HepG2 (cell line): ENCODE results near the gene SDC3. TPM values are rescaled to one million over a fixed set of nuclear protein-coding genes. Genes with fewer than 3 reads are reported as not detected.

Experiments used
- ATAC-seq: fragments of 200-7000 bp; cut with Tn5 transposase; 3 replicates; pipeline ENCODE4 v1.9.1; 2020; ENCODE audit warnings: mild to moderate bottlenecking, moderate library complexity
- BruUV-seq: library from RNA; stranded (reverse); fragments of 400-500 nt; replicated peaks from 2 replicates; lab custom pipeline; 2021; lab: Mats Ljungman, UMichigan
- CTCF ChIA-PET: fragments of 300-600 bp; formaldehyde crosslinking; extraction: SDS; loops from one replicate; lab custom pipeline; 2021; ENCODE audit warnings: low total read pairs, inconsistent platforms, low intra/inter-chr PET ratio; lab: Yijun Ruan, JAX
- POLR2A ChIA-PET: fragments of 350-600 bp; sonication (Branson Sonifier 250); formaldehyde crosslinking; loops from one replicate; lab custom pipeline; 2020; ENCODE audit warnings: antibody characterized with exemption, inconsistent platforms; lab: Yijun Ruan, JAX
- DNase-seq: peaks from one replicate; pipeline ENCODE4 v3.0.0-alpha.2; 2015; ENCODE audit warnings: low spot score
- FAIRE-seq: peaks from 3 replicates; lab custom pipeline; 2011; peaks lifted over from hg19 to GRCh38; lab: Jason Lieb, UNC
- H2AFZ ChIP-seq: one replicate; pipeline ENCODE4 v1.6.1; 2011; ENCODE audit warnings: low read length, inconsistent platforms
- H3K27ac ChIP-seq: fragments of 300-600 bp; 3 replicates; pipeline ENCODE4 v1.8.0; 2011; ENCODE audit warnings: mixed run types, mild to moderate bottlenecking, mixed read lengths, low read length, inconsistent platforms; ENCODE audit not compliant: insufficient read depth; ENCODE audit errors: extremely low read length
- H3K27me3 ChIP-seq, 2 experiments: fragments of 200-600 bp in 1 of 2; 2 replicates in 1 of 2; 3 replicates in 1 of 2; pipeline versions ENCODE4 v1.6.0 to v1.8.0; 2011; ENCODE audit warnings: low read length in 2 of 2, mild to moderate bottlenecking in 2 of 2, moderate library complexity in 2 of 2, inconsistent platforms in 1 of 2; ENCODE audit not compliant: insufficient read depth in 2 of 2, control insufficient read depth in 1 of 2
- H3K36me3 ChIP-seq, 2 experiments: fragments of 200-600 bp in 1 of 2; replicated peaks in 1 of 2; 2 replicates in 1 of 2; 3 replicates in 1 of 2; pipeline versions ENCODE4 v1.5.1 to v1.8.0; 2011; ENCODE audit warnings: low read length in 2 of 2, inconsistent platforms in 1 of 2; ENCODE audit not compliant: insufficient read depth in 2 of 2, control insufficient read depth in 1 of 2
- H3K4me1 ChIP-seq: 2 replicates; pipeline ENCODE4 v1.5.1; 2012; ENCODE audit warnings: low read length, inconsistent platforms; ENCODE audit not compliant: insufficient read depth
- H3K4me2 ChIP-seq: 2 replicates; pipeline ENCODE4 v1.6.0; 2011; ENCODE audit warnings: low read depth, low read length, inconsistent platforms
- H3K4me3 ChIP-seq, 3 experiments: fragments of 200-600 bp in 1 of 3; sonication (generic), shearing (Covaris generic) in 1 of 3; replicated peaks in 1 of 3; 2 replicates each; pipeline ENCODE4 v1.5.1; 2011 to 2016; ENCODE audit warnings: low read length in 3 of 3, inconsistent platforms in 2 of 3, low read depth in 2 of 3, mild to moderate bottlenecking in 2 of 3, control low read depth in 1 of 3, mixed read lengths in 1 of 3; ENCODE audit not compliant: insufficient read depth in 1 of 3
- H3K79me2 ChIP-seq: one replicate; pipeline ENCODE4 v1.6.1; 2011; ENCODE audit warnings: low read length, inconsistent platforms; ENCODE audit not compliant: insufficient read depth
- H3K9ac ChIP-seq: 2 replicates; pipeline ENCODE4 v1.6.0; 2011; ENCODE audit warnings: mild to moderate bottlenecking, low read depth, low read length, inconsistent platforms; ENCODE audit not compliant: insufficient read depth
- H3K9me3 ChIP-seq: 2 replicates; pipeline ENCODE4 v1.5.1; 2012; ENCODE audit warnings: mild to moderate bottlenecking, low read length
- H4K20me1 ChIP-seq: 2 replicates; pipeline ENCODE4 v1.6.0; 2011; ENCODE audit warnings: inconsistent platforms, mild to moderate bottlenecking, low read length, moderate library complexity; ENCODE audit not compliant: insufficient read depth
- FOXA3 ChIP-seq: IDR thresholded peaks from 2 replicates; pipeline ENCODE4 v1.6.1; 2016; ENCODE audit warnings: missing genetic modification reagents, missing compliant biosample characterization
- GATA4 ChIP-seq: sonication (generic); IDR thresholded peaks from 2 replicates; pipeline ENCODE4 v1.6.1; 2016; ENCODE audit warnings: antibody characterized with exemption, low read depth, borderline replicate concordance
- HHEX ChIP-seq: IDR thresholded peaks from 2 replicates; pipeline ENCODE4 v1.6.1; 2016; ENCODE audit warnings: control low read depth
- HNRNPL ChIP-seq: fragments of 200-400 bp; formaldehyde crosslinking; IDR thresholded peaks from 2 replicates; pipeline ENCODE4 v1.6.1; 2017; ENCODE audit warnings: mild to moderate bottlenecking, low read depth, low read length
- NFRKB ChIP-seq: fragments of 450-650 bp; IDR thresholded peaks from 2 replicates; pipeline ENCODE4 v1.6.1; 2017
- REXO4 ChIP-seq: sonication (generic); formaldehyde crosslinking; IDR thresholded peaks from 2 replicates; pipeline ENCODE4 v1.8.0; 2022; ENCODE audit warnings: missing genetic modification reagents, mild to moderate bottlenecking, borderline replicate concordance
- ZFP36L1 ChIP-seq: sonication (generic); formaldehyde crosslinking; IDR thresholded peaks from 2 replicates; pipeline ENCODE4 v1.8.0; 2022; ENCODE audit warnings: mild to moderate bottlenecking, missing genetic modification reagents, moderate library complexity
- ZFP36L2 ChIP-seq: sonication (generic); formaldehyde crosslinking; IDR thresholded peaks from 2 replicates; pipeline ENCODE4 v1.4.0; 2020; ENCODE audit warnings: missing genetic modification reagents
- ZFY ChIP-seq: sonication (generic); formaldehyde crosslinking; IDR thresholded peaks from 2 replicates; pipeline ENCODE4 v1.4.0; 2020; ENCODE audit warnings: missing genetic modification reagents
- ZNF124 ChIP-seq: sonication (generic); formaldehyde crosslinking; IDR thresholded peaks from 2 replicates; pipeline ENCODE4 v1.4.0; 2020; ENCODE audit warnings: missing genetic modification reagents
- ZNF367 ChIP-seq: sonication (generic); formaldehyde crosslinking; IDR thresholded peaks from 2 replicates; pipeline ENCODE4 v1.4.0; 2020; ENCODE audit warnings: missing genetic modification reagents, borderline replicate concordance
- ZNF431 ChIP-seq: sonication (generic); formaldehyde crosslinking; IDR thresholded peaks from 2 replicates; pipeline ENCODE4 v1.9.0; 2022; ENCODE audit warnings: missing genetic modification reagents, low read depth, mild to moderate bottlenecking, borderline replicate concordance
- ZNF556 ChIP-seq: sonication (generic); formaldehyde crosslinking; IDR thresholded peaks from 2 replicates; pipeline ENCODE4 v1.4.0; 2020; ENCODE audit warnings: mild to moderate bottlenecking, missing genetic modification reagents, borderline replicate concordance
- ZNF768 ChIP-seq: sonication (generic); formaldehyde crosslinking; IDR thresholded peaks from 2 replicates; pipeline ENCODE4 v1.4.0; 2020; ENCODE audit warnings: missing genetic modification reagents
- WGBS: methylation state at CpG from one replicate; pipeline ENCODE4 v1.1.6; 2017; ENCODE audit warnings: low lambda C conversion rate; 5-methylcytosine and 5-hydroxymethylcytosine counted together
- in situ Hi-C: cut with HindIII; loops from 2 replicates; pipeline ENCODE4 v1.10.0; 2017; ENCODE audit warnings: low pct_unique_long_range_greater_than_20kb; ENCODE audit not compliant: extremely low pct_ligation_motif_present
- intact Hi-C: fragments of 100-400 bp; cut with micrococcal nuclease; formaldehyde crosslinking; loops from one replicate; pipeline ENCODE4 v1.10.0; 2022; ENCODE audit not compliant: unreplicated experiment
- polyA plus RNA-seq, 8 experiments: library from polyadenylated mRNA; depleted of rRNA in 3 of 8; stranded (reverse) in 7 of 8; unstranded in 1 of 8; fragments of >200 nt; fragmentation: Illumina TruSeq in 4 of 8; extraction: Trizol in 4 of 8; gene quantifications; 2 replicates each; pipeline versions ENCODE4 v1.2.1 to v1.2.3, GENCODE V29; 2011 to 2016; ENCODE audit warnings: low read depth in 4 of 8, missing spikeins in 1 of 8, mixed read lengths in 1 of 8; ENCODE audit not compliant: insufficient read depth in 1 of 8
- total RNA-seq, 5 experiments: library from RNA; depleted of rRNA; stranded (reverse); fragments of >200 nt; fragmentation: Illumina TruSeq; extraction: Trizol; gene quantifications; 2 replicates each; pipeline ENCODE4 v1.2.3, GENCODE V29; 2016; ENCODE audit warnings: low read depth in 1 of 5
- TF ChIP-seq, protein P1 (sequence below): sonication (generic); formaldehyde crosslinking; IDR thresholded peaks from 2 replicates; pipeline ENCODE4 v1.4.0; 2020; ENCODE audit warnings: mild to moderate bottlenecking, low read depth, missing genetic modification reagents
- TF ChIP-seq, protein P2 (sequence below): IDR thresholded peaks from 2 replicates; pipeline ENCODE4 v1.6.1; 2016; ENCODE audit warnings: missing genetic modification reagents, missing compliant biosample characterization
- TF ChIP-seq, protein P3 (sequence below): sonication (generic); formaldehyde crosslinking; IDR thresholded peaks from 2 replicates; pipeline ENCODE4 v1.4.0; 2020; ENCODE audit warnings: missing genetic modification reagents
- TF ChIP-seq, protein P4 (sequence below): sonication (generic); formaldehyde crosslinking; IDR thresholded peaks from 2 replicates; pipeline ENCODE4 v1.4.0; 2020; ENCODE audit warnings: missing genetic modification reagents

The SDC3 gene
- total and polyA plus RNA-seq, 2 of the 13 experiments (the other 11 are each of a cell fraction or from before 2014, with no cell fraction given): 0.49 to 0.84 TPM

DNA sequence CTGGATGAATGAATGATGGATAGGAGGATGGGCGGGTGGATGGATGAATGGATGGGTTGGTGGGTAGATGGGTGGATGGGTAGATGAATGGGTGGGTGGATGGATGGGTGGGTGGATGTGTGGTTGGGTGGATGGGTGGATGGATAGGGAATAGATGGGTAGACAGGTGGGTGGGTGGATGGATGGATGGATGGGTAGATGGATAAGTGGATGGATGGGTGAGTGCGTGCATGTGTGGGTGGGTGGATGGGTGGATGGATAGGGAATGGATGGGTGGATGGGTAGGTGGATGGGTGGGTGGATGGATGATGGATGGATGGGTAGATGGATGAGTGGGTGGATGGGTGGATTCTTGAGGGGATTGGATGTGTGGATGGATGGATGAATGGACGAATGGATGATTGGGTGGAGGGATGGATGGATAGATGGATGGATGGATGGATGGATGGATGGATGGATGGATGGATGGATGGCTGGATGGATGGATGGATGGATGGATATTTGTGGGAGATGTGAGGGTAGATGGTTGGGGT lies 68.7 kb downstream of the SDC3 start:
- H3K27ac ChIP-seq: no peak overlapping the region
- intact Hi-C loops: no loop called here
- TF ChIP-seq, protein P1, sequence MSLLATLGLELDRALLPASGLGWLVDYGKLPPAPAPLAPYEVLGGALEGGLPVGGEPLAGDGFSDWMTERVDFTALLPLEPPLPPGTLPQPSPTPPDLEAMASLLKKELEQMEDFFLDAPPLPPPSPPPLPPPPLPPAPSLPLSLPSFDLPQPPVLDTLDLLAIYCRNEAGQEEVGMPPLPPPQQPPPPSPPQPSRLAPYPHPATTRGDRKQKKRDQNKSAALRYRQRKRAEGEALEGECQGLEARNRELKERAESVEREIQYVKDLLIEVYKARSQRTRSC (CRISPR knock-in tag): no peak
- TF ChIP-seq ZFP36L1: no peak
- TF ChIP-seq FOXA3 (CRISPR knock-in tag): no peak
- no peak for TF ChIP-seq HNRNPL
- TF ChIP-seq ZNF367: no peak
- TF ChIP-seq ZNF556: no peak
- TF ChIP-seq, protein P2, sequence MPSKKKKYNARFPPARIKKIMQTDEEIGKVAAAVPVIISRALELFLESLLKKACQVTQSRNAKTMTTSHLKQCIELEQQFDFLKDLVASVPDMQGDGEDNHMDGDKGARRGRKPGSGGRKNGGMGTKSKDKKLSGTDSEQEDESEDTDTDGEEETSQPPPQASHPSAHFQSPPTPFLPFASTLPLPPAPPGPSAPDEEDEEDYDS (CRISPR knock-in tag): no peak
- no peak for TF ChIP-seq REXO4 (CRISPR knock-in tag)
- no peak for TF ChIP-seq ZNF768 (CRISPR knock-in tag)
- TF ChIP-seq HHEX (CRISPR knock-in tag): no peak
- TF ChIP-seq, protein P3, sequence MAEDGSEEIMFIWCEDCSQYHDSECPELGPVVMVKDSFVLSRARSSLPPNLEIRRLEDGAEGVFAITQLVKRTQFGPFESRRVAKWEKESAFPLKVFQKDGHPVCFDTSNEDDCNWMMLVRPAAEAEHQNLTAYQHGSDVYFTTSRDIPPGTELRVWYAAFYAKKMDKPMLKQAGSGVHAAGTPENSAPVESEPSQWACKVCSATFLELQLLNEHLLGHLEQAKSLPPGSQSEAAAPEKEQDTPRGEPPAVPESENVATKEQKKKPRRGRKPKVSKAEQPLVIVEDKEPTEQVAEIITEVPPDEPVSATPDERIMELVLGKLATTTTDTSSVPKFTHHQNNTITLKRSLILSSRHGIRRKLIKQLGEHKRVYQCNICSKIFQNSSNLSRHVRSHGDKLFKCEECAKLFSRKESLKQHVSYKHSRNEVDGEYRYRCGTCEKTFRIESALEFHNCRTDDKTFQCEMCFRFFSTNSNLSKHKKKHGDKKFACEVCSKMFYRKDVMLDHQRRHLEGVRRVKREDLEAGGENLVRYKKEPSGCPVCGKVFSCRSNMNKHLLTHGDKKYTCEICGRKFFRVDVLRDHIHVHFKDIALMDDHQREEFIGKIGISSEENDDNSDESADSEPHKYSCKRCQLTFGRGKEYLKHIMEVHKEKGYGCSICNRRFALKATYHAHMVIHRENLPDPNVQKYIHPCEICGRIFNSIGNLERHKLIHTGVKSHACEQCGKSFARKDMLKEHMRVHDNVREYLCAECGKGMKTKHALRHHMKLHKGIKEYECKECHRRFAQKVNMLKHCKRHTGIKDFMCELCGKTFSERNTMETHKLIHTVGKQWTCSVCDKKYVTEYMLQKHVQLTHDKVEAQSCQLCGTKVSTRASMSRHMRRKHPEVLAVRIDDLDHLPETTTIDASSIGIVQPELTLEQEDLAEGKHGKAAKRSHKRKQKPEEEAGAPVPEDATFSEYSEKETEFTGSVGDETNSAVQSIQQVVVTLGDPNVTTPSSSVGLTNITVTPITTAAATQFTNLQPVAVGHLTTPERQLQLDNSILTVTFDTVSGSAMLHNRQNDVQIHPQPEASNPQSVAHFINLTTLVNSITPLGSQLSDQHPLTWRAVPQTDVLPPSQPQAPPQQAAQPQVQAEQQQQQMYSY (CRISPR knock-in tag): no peak
- TF ChIP-seq ZFY (CRISPR knock-in tag): no peak
- no peak for TF ChIP-seq ZNF431
- no peak for TF ChIP-seq ZFP36L2 (CRISPR knock-in tag)
- TF ChIP-seq, protein P4, sequence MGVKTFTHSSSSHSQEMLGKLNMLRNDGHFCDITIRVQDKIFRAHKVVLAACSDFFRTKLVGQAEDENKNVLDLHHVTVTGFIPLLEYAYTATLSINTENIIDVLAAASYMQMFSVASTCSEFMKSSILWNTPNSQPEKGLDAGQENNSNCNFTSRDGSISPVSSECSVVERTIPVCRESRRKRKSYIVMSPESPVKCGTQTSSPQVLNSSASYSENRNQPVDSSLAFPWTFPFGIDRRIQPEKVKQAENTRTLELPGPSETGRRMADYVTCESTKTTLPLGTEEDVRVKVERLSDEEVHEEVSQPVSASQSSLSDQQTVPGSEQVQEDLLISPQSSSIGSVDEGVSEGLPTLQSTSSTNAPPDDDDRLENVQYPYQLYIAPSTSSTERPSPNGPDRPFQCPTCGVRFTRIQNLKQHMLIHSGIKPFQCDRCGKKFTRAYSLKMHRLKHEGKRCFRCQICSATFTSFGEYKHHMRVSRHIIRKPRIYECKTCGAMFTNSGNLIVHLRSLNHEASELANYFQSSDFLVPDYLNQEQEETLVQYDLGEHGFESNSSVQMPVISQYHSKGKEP (CRISPR knock-in tag): no peak
- TF ChIP-seq NFRKB: no peak
- no peak for TF ChIP-seq ZNF124
- no peak for TF ChIP-seq GATA4
- H3K27me3 ChIP-seq: peaks cover 0 to 14% of the 10 kb centered on the region in 2 experiments; a peak in 1 of 5 replicates
- H3K79me2 ChIP-seq: no peaks in the 10 kb centered on the region
- CTCF ChIA-PET: no interaction called here
- H3K9me3 ChIP-seq: no peaks in the 10 kb centered on the region
- no peak overlapping the region for H2AFZ ChIP-seq
- FAIRE-seq: no peak
- no TSS peak for BruUV-seq
- H3K4me3 ChIP-seq: no peak overlapping the region
- no peak for ATAC-seq
- no peaks in the 10 kb centered on the region for H3K4me1 ChIP-seq
- no peak overlapping the region for H3K4me2 ChIP-seq
- 56% methylated on average over 3 of the region's 3 CpGs for WGBS
- H3K36me3 ChIP-seq: no peaks in the 10 kb centered on the region
- DNase-seq: no peak
- in situ Hi-C loops: no loop called here
- no peaks in the 10 kb centered on the region for H4K20me1 ChIP-seq
- POLR2A ChIA-PET: no interaction called here
- no peak overlapping the region for H3K9ac ChIP-seq
